GM12878 (cell line): ENCODE measurements around the gene FLYWCH2. TPM values are rescaled to one million over a fixed set of nuclear protein-coding genes. Genes with fewer than 3 reads are reported as not detected.

Experiments
- ATAC-seq: fragments of 200-7000 bp; cut with Tn5 transposase; 3 replicates; pipeline ENCODE4 v1.9.1; 2020; ENCODE audit warnings: mild to moderate bottlenecking, moderate library complexity
- BruUV-seq: library from RNA; stranded (reverse); fragments of 400-500 nt; replicated peaks from 2 replicates; lab custom pipeline; 2021; lab: Mats Ljungman, UMichigan
- CTCF ChIA-PET: fragments of 300-600 bp; sonication (Branson Sonifier 250); formaldehyde crosslinking; extraction: SDS; loops from one replicate; lab custom pipeline; 2021; ENCODE audit warnings: inconsistent platforms; lab: Yijun Ruan, JAX
- POLR2A ChIA-PET: fragments of 350-600 bp; formaldehyde crosslinking; extraction: SDS; loops from one replicate; lab custom pipeline; 2021; ENCODE audit warnings: inconsistent platforms; lab: Charles Lee
- RAD21 ChIA-PET: fragments of 300-600 bp; sonication (Branson Sonifier 250); formaldehyde crosslinking; loops from one replicate; lab custom pipeline; 2023; ENCODE audit warnings: antibody characterized with exemption; ENCODE audit not compliant: unreplicated experiment; lab: Charles Lee
- SMC1A ChIA-PET: fragments of 300-600 bp; sonication (Branson Sonifier 250); formaldehyde crosslinking; loops from one replicate; lab custom pipeline; 2023; ENCODE audit not compliant: unreplicated experiment, uncharacterized antibody; lab: Charles Lee
- DNase-seq: peaks from one replicate; pipeline ENCODE4 v3.0.0-alpha.2; 2011; ENCODE audit warnings: low read depth, low spot score
- FAIRE-seq: peaks from 3 replicates; lab custom pipeline; 2011; peaks lifted over from hg19 to GRCh38; lab: Jason Lieb, UNC
- H2AFZ ChIP-seq: 2 replicates; pipeline ENCODE4 v1.6.0; 2011; ENCODE audit warnings: low read depth, low read length, control low read depth; ENCODE audit not compliant: control insufficient read depth
- H3K27ac ChIP-seq: 2 replicates; pipeline ENCODE4 v1.5.1; 2011; ENCODE audit warnings: control low read depth; ENCODE audit not compliant: control insufficient read depth, insufficient read depth
- H3K27me3 ChIP-seq, 2 experiments: replicated peaks in 1 of 2; 2 replicates each; pipeline versions ENCODE4 v1.6.0 to v1.6.1; 2011; ENCODE audit warnings: low read length in 1 of 2; ENCODE audit not compliant: control insufficient read depth in 2 of 2, insufficient read depth in 2 of 2
- H3K36me3 ChIP-seq, 2 experiments: 2 replicates each; pipeline ENCODE4 v1.5.1; 2011; ENCODE audit warnings: low read length in 1 of 2; ENCODE audit not compliant: control insufficient read depth in 2 of 2, insufficient read depth in 2 of 2
- H3K4me1 ChIP-seq: 2 replicates; pipeline ENCODE4 v1.6.1; 2011; ENCODE audit warnings: mild to moderate bottlenecking, low read length, moderate library complexity, mixed read lengths; ENCODE audit not compliant: control insufficient read depth, insufficient read depth
- H3K4me2 ChIP-seq: 2 replicates; pipeline ENCODE4 v1.6.0; 2011; ENCODE audit warnings: control low read depth; ENCODE audit not compliant: control insufficient read depth, insufficient read depth
- H3K4me3 ChIP-seq: fragments of 200-600 bp; sonication (generic); 2 replicates; pipeline ENCODE4 v1.5.1; 2016
- H3K79me2 ChIP-seq: 2 replicates; pipeline ENCODE4 v1.6.0; 2011; ENCODE audit warnings: low read length; ENCODE audit not compliant: control insufficient read depth, insufficient read depth
- H3K9ac ChIP-seq: 2 replicates; pipeline ENCODE4 v1.8.0; 2011; ENCODE audit warnings: low read length, control low read depth, mixed read lengths; ENCODE audit not compliant: control insufficient read depth, insufficient read depth
- H3K9me3 ChIP-seq: replicated peaks from 3 replicates; pipeline ENCODE4 v1.5.1; 2011; ENCODE audit warnings: mild to moderate bottlenecking, low read length; ENCODE audit not compliant: control insufficient read depth, insufficient read depth
- H4K20me1 ChIP-seq: 2 replicates; pipeline ENCODE4 v1.6.0; 2011; ENCODE audit not compliant: control insufficient read depth, insufficient read depth
- IKZF2 ChIP-seq, 2 experiments: fragments of 450-650 bp; IDR thresholded peaks; 2 replicates each; pipeline ENCODE4 v1.6.1; 2017; ENCODE audit warnings: mild to moderate bottlenecking in 2 of 2, moderate library complexity in 2 of 2
- MTA2 ChIP-seq: fragments of 450-650 bp; IDR thresholded peaks from 2 replicates; pipeline ENCODE4 v1.6.1; 2016; ENCODE audit warnings: low read depth, mild to moderate bottlenecking, moderate library complexity
- MXI1 ChIP-seq: fragments of 150-350 bp; IDR thresholded peaks from 2 replicates; pipeline ENCODE4 v1.6.1; 2011; ENCODE audit warnings: low read depth, mild to moderate bottlenecking, inconsistent platforms, low read length, improper control_type of control experiment
- NR2F1 ChIP-seq: fragments of 450-650 bp; conservative IDR thresholded peaks from 2 replicates; pipeline ENCODE4 v1.6.1; 2017; ENCODE audit warnings: mild to moderate bottlenecking
- NRF1 ChIP-seq: conservative IDR thresholded peaks from 2 replicates; pipeline ENCODE4 v1.6.1; 2011; ENCODE audit warnings: mild to moderate bottlenecking, low read depth, low read length, improper control_type of control experiment
- POLR2AphosphoS2 ChIP-seq: IDR thresholded peaks from 2 replicates; pipeline ENCODE4 v1.6.1; 2011; ENCODE audit warnings: low read depth, mild to moderate bottlenecking, low read length, improper control_type of control experiment, moderate library complexity
- RCOR1 ChIP-seq: conservative IDR thresholded peaks from 2 replicates; pipeline ENCODE4 v1.6.1; 2012; ENCODE audit warnings: low read depth, low read length, improper control_type of control experiment
- STAT1 ChIP-seq: fragments of 450-650 bp; conservative IDR thresholded peaks from 2 replicates; pipeline ENCODE4 v1.6.1; 2014; ENCODE audit warnings: antibody characterized with exemption, mild to moderate bottlenecking
- TARDBP ChIP-seq: IDR thresholded peaks from 2 replicates; pipeline ENCODE4 v1.6.1; 2016; ENCODE audit warnings: borderline replicate concordance
- ZBTB40 ChIP-seq: fragments of 450-650 bp; IDR thresholded peaks from 2 replicates; pipeline ENCODE4 v1.6.1; 2016; ENCODE audit warnings: mild to moderate bottlenecking, moderate library complexity, borderline replicate concordance
- ZNF207 ChIP-seq: fragments of 450-650 bp; IDR thresholded peaks from 2 replicates; pipeline ENCODE4 v1.6.1; 2014; ENCODE audit warnings: antibody characterized with exemption, mild to moderate bottlenecking, borderline replicate concordance
- WGBS: methylation state at CpG from one replicate; pipeline ENCODE4 v1.1.6; 2016; ENCODE audit warnings: low lambda C conversion rate; ENCODE audit not compliant: insufficient replicate concordance, insufficient coverage; ENCODE audit errors: missing lambda C conversion rate; 5-methylcytosine and 5-hydroxymethylcytosine counted together
- in situ Hi-C: fragments of 300-500 bp; cut with MboI; formaldehyde crosslinking; loops from 9 replicates; pipeline ENCODE4 v1.14.3; 2018; ENCODE audit warnings: mixed read lengths
- intact Hi-C: fragments of 100-400 bp; cut with micrococcal nuclease; formaldehyde crosslinking; loops from one replicate; pipeline ENCODE4 v1.14.2; 2022; ENCODE audit not compliant: unreplicated experiment
- polyA plus RNA-seq, 11 experiments: library from polyadenylated mRNA; depleted of rRNA in 4 of 11; unstranded in 6 of 11; stranded (reverse) in 5 of 11; fragments of >200 nt; fragmentation: Nextera tagmentation in 4 of 11; fragmentation: Illumina TruSeq in 1 of 11; extraction: Ambion mirVana in 4 of 11; extraction: Trizol in 1 of 11; gene quantifications; 1 replicate in 1 of 11; 2 replicates in 10 of 11; pipeline versions ENCODE4 v1.2.1 to v1.2.3, GENCODE V29; 2011 to 2016; ENCODE audit warnings: inconsistent platforms in 2 of 11, missing spikeins in 2 of 11, low read depth in 1 of 11
- total RNA-seq, 4 experiments: library from RNA; depleted of rRNA in 3 of 4; stranded (reverse); fragments of >200 nt in 3 of 4; fragmentation: Illumina TruSeq in 1 of 4; extraction: Trizol in 1 of 4; gene quantifications; 2 replicates each; pipeline versions ENCODE4 v1.2.1 to v1.2.3, GENCODE V29; 2013 to 2021
- TF ChIP-seq, protein P1 (sequence below): fragments of 450-650 bp; IDR thresholded peaks from 2 replicates; pipeline ENCODE4 v1.6.1; 2018; ENCODE audit warnings: mild to moderate bottlenecking, low read depth, moderate library complexity; ENCODE audit not compliant: partially characterized antibody

FLYWCH2 gene
- total and polyA plus RNA-seq, 10 of the 15 experiments (the other 5 are each of a cell fraction or from before 2014, with no cell fraction given), result 0.27 to 43.1 (median 17.7) TPM

DNA sequence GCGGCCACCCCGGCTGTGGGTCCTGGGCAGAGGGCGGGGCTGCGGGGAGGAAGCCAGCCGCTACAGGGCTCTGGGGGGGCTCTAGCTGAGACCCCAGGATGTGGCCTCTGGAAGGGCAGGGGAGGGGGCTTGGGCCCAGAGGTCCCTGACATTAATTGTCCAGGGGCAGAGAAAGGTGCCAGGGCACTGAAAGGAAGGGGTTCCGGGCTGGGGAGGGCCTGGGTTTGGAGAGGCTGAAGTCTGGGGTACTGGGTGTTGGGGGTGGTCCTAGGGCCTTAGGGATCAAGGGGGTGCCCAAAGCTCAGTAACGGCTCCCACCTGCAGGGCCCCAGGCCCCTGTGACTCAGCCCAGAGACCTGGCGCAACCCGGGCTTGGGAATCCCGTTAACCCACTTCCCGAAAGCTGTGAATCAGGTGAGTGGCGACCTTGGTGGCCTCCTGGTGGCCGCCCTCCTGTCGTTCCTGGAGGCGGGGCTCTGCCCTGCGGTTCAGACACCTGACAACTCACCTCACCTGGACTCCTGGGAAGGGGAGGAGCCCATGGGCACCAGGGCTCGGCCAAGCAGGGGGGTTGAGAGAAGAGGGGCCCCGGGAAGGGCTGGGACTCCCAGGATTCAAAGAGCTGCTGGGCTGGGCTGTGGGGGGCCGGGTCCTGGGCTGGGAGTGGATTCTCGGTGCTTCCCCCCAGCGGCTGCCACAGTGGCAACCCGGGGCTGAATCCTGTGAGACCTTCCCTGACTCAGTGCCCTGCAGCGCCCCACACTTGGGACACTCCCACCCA is 24.6 kb upstream of the FLYWCH2 start:
- TF ChIP-seq NR2F1 (no peak), TARDBP (no peak), NRF1 (no peak), ZBTB40 (no peak), MXI1 (no peak), STAT1 (no peak), POLR2AphosphoS2 (no peak), ZNF207 (no peak), MTA2 (no peak), RCOR1 (no peak), IKZF2 (IDR thresholded peaks at IDR 0.05) (no peak)
- TF ChIP-seq, protein P1, sequence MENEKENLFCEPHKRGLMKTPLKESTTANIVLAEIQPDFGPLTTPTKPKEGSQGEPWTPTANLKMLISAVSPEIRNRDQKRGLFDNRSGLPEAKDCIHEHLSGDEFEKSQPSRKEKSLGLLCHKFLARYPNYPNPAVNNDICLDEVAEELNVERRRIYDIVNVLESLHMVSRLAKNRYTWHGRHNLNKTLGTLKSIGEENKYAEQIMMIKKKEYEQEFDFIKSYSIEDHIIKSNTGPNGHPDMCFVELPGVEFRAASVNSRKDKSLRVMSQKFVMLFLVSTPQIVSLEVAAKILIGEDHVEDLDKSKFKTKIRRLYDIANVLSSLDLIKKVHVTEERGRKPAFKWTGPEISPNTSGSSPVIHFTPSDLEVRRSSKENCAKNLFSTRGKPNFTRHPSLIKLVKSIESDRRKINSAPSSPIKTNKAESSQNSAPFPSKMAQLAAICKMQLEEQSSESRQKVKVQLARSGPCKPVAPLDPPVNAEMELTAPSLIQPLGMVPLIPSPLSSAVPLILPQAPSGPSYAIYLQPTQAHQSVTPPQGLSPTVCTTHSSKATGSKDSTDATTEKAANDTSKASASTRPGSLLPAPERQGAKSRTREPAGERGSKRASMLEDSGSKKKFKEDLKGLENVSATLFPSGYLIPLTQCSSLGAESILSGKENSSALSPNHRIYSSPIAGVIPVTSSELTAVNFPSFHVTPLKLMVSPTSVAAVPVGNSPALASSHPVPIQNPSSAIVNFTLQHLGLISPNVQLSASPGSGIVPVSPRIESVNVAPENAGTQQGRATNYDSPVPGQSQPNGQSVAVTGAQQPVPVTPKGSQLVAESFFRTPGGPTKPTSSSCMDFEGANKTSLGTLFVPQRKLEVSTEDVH, result no peak
- SMC1A ChIA-PET, result no interaction called here
- no peak for FAIRE-seq
- RAD21 ChIA-PET, result no interaction called here
- no peaks in the 10 kb centered on the region for H3K4me1 ChIP-seq
- 5% methylated on average over 22 of the region's 23 CpGs for WGBS
- intact Hi-C loops, result loop anchor here (10.0 kb wide), 1 partner anchor 54 kb away; no protein-coding TSS in a partner anchor
- no peaks in the 10 kb centered on the region for H3K36me3 ChIP-seq
- no peak for DNase-seq
- H4K20me1 ChIP-seq, result no peaks in the 10 kb centered on the region
- CTCF ChIA-PET, result no interaction called here
- in situ Hi-C loops, result no loop called here
- POLR2A ChIA-PET, result no interaction called here
- no TSS peak for BruUV-seq
- no peak overlapping the region for H3K27ac ChIP-seq
- ATAC-seq, result no peak
- no peak overlapping the region for H3K4me3 ChIP-seq
- H3K9me3 ChIP-seq, result peaks cover 3% of the 10 kb centered on the region; the same call in 2 of the 3 replicates
- no peak overlapping the region for H3K9ac ChIP-seq
- H2AFZ ChIP-seq, result no peak overlapping the region
- no peaks in the 10 kb centered on the region for H3K79me2 ChIP-seq
- no peaks in the 10 kb centered on the region; a peak in 1 of 4 replicates for H3K27me3 ChIP-seq
- no peak overlapping the region for H3K4me2 ChIP-seq
